NCI-H187 (cell line): Measurements from ENCODE around the gene HSPA14.
"Not testable (repeated sequence)": the region's sequence is repeated elsewhere in the genome, so short reads cannot be mapped to it uniquely, and the experiment has no call there.

Source experiments
- DNase-seq, 2 experiments: peaks; one replicate each; lab custom pipeline; 2025; lab: John Stamatoyannopoulos, UW

Gene HSPA14

GRCh38 chr10:14837003-14837756, 926 bp upstream of the HSPA14 start:
- peak in 1 of 2 experiments; percentile 26 for DNase-seq

- DNase-seq, result no peak
These were observed 637 bp downstream of the HSPA14 start for GRCh38 chr10:14838582-14839304.

- DNase-seq, result no peak
These were observed 1.2 kb downstream of the HSPA14 start for GRCh38 chr10:14839305-14839695.

- no peak for DNase-seq
These were observed 2.1 kb downstream of the HSPA14 start for GRCh38 chr10:14840178-14840577.

GRCh38 chr10:14843327-14843988, 5.4 kb downstream of the HSPA14 start:
- DNase-seq, result no peak

GRCh38 chr10:14844948-14845347, 6.8 kb downstream of the HSPA14 start:
- DNase-seq, result no peak

- DNase-seq, result no peak
These were observed 14.1 kb downstream of the HSPA14 start for GRCh38 chr10:14852236-14852635.

GRCh38 chr10:14855453-14855852, 17.3 kb downstream of the HSPA14 start:
- DNase-seq, result no peak

GRCh38 chr10:14858338-14858960, 20.3 kb downstream of the HSPA14 start:
- DNase-seq, result no peak

GRCh38 chr10:14859043-14859442, 20.9 kb downstream of the HSPA14 start:
- DNase-seq, result no peak

GRCh38 chr10:14859775-14860174, 21.7 kb downstream of the HSPA14 start:
- no peak for DNase-seq

- no peak for DNase-seq
These were observed 22.7 kb downstream of the HSPA14 start for GRCh38 chr10:14860791-14861190.

- DNase-seq, result not testable (repeated sequence)
These were observed 26.4 kb downstream of the HSPA14 start for GRCh38 chr10:14864466-14864865.

- DNase-seq, result not testable (repeated sequence)
These were observed 26.8 kb downstream of the HSPA14 start for GRCh38 chr10:14864871-14865270.

- DNase-seq, result no peak
These were observed 35.1 kb downstream of the HSPA14 start for GRCh38 chr10:14873090-14873760.

- DNase-seq, result no peak
These were observed 37.8 kb downstream of the HSPA14 start for GRCh38 chr10:14875941-14876340.

GRCh38 chr10:14876764-14877163, 38.7 kb downstream of the HSPA14 start:
- DNase-seq, result no peak

- peak; percentile 46 to 74 for DNase-seq
These were observed 40.4 kb downstream of the HSPA14 start, which contains the start of gene SUV39H2 for GRCh38 chr10:14878266-14879123. TSS of gene SUV39H2 (plus strand) at chr10:14878866. CDS start at chr10:14878889, 23 bp downstream.

- no peak for DNase-seq
These were observed 41.2 kb downstream of the HSPA14 start for GRCh38 chr10:14879124-14879927.

- DNase-seq, result no peak
These were observed 41.8 kb downstream of the HSPA14 start for GRCh38 chr10:14879928-14880193.
